Measurements from ENCODE around the gene ACTA1. TPM values are rescaled to one million over a fixed set of nuclear protein-coding genes. Genes with fewer than 3 reads are reported as not detected.
A peak's percentile ranks its signal among the peaks of the same experiment; 100 is the strongest.

Gene ACTA1
- total and polyA plus RNA-seq, 9 of the 15 experiments (the other 6 are each of a cell fraction or from before 2014, with no cell fraction given) = 0.07 to 0.36 TPM; not detected in 7

DNA sequence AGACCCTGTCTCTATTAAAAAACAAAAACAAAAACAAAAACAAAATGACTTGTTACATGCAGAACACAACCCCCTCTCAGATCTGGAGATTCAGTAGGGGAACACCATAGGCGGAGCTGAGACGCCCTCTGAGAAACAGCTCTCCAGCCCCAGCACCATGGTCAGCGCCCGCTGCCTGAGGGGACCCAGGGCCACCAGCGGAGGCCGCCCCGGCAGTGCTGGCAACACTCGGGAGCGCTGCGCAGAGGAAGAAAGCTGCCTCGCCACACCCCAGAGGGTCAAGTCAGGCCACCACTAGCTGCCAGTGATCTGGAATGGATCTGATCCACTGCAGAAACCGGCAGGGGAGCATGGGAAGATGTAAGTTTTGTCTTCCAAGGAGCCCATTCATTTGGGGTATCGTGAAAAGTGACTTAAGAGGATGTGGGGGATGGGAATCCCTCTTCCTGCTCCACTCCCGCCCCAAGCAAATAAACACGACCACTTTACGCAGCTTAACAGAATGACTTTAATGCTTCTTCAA lies 3.1 kb downstream of the ACTA1 start (continued):
- TF ChIP-seq CHD1 (IDR thresholded peaks at IDR 0.05; ENCODE audit: low read length) (no peak), CBFA2T3 (IDR thresholded peaks at IDR 0.05) (no peak), ZNF134 (CRISPR knock-in tag; conservative IDR thresholded peaks at IDR 0.05) (no peak), ATF7 (IDR thresholded peaks at IDR 0.05) (no peak), ZNF143 (CRISPR knock-in tag; IDR thresholded peaks at IDR 0.05) (no peak), KHSRP (IDR thresholded peaks at IDR 0.05) (no peak), RFX5 (IDR thresholded peaks at IDR 0.05; ENCODE audit: low read depth, low read length) (no peak), CC2D1A (IDR thresholded peaks at IDR 0.05) (no peak), FOXJ3 (CRISPR knock-in tag; IDR thresholded peaks at IDR 0.05) (no peak), PRPF4 (IDR thresholded peaks at IDR 0.05; ENCODE audit: insufficient read depth, low read depth, low read length, poor library complexity, severe bottlenecking) (no peak), ZNF24 (IDR thresholded peaks at IDR 0.05) (no peak), HMG20B (CRISPR knock-in tag; IDR thresholded peaks at IDR 0.05) (no peak), RB1 (IDR thresholded peaks at IDR 0.05; ENCODE audit: low read depth) (peak; percentile 52; the same call in 1 of the 2 replicates), EZH2 (IDR thresholded peaks at IDR 0.05; ENCODE audit: borderline replicate concordance, low read depth, low read length) (no peak), HDAC1 (IDR thresholded peaks at IDR 0.05) (peak in 1 of 2 experiments; percentile 47; a peak in 1 of 4 replicates)
- TF ChIP-seq, protein P1, sequence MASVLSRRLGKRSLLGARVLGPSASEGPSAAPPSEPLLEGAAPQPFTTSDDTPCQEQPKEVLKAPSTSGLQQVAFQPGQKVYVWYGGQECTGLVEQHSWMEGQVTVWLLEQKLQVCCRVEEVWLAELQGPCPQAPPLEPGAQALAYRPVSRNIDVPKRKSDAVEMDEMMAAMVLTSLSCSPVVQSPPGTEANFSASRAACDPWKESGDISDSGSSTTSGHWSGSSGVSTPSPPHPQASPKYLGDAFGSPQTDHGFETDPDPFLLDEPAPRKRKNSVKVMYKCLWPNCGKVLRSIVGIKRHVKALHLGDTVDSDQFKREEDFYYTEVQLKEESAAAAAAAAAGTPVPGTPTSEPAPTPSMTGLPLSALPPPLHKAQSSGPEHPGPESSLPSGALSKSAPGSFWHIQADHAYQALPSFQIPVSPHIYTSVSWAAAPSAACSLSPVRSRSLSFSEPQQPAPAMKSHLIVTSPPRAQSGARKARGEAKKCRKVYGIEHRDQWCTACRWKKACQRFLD (CRISPR knock-in tag; IDR thresholded peaks at IDR 0.05) = no peak
- TF ChIP-seq, protein P2, sequence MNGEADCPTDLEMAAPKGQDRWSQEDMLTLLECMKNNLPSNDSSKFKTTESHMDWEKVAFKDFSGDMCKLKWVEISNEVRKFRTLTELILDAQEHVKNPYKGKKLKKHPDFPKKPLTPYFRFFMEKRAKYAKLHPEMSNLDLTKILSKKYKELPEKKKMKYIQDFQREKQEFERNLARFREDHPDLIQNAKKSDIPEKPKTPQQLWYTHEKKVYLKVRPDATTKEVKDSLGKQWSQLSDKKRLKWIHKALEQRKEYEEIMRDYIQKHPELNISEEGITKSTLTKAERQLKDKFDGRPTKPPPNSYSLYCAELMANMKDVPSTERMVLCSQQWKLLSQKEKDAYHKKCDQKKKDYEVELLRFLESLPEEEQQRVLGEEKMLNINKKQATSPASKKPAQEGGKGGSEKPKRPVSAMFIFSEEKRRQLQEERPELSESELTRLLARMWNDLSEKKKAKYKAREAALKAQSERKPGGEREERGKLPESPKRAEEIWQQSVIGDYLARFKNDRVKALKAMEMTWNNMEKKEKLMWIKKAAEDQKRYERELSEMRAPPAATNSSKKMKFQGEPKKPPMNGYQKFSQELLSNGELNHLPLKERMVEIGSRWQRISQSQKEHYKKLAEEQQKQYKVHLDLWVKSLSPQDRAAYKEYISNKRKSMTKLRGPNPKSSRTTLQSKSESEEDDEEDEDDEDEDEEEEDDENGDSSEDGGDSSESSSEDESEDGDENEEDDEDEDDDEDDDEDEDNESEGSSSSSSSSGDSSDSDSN (IDR thresholded peaks at IDR 0.05; ENCODE audit: borderline replicate concordance in 1 of 2, low read depth in 2 of 2, low read length in 2 of 2) = 0 out of 4 replicates have a peak, but pooled peaks of 1 of the 2 experiments have one; percentile 30
- TF ChIP-seq, protein P3, sequence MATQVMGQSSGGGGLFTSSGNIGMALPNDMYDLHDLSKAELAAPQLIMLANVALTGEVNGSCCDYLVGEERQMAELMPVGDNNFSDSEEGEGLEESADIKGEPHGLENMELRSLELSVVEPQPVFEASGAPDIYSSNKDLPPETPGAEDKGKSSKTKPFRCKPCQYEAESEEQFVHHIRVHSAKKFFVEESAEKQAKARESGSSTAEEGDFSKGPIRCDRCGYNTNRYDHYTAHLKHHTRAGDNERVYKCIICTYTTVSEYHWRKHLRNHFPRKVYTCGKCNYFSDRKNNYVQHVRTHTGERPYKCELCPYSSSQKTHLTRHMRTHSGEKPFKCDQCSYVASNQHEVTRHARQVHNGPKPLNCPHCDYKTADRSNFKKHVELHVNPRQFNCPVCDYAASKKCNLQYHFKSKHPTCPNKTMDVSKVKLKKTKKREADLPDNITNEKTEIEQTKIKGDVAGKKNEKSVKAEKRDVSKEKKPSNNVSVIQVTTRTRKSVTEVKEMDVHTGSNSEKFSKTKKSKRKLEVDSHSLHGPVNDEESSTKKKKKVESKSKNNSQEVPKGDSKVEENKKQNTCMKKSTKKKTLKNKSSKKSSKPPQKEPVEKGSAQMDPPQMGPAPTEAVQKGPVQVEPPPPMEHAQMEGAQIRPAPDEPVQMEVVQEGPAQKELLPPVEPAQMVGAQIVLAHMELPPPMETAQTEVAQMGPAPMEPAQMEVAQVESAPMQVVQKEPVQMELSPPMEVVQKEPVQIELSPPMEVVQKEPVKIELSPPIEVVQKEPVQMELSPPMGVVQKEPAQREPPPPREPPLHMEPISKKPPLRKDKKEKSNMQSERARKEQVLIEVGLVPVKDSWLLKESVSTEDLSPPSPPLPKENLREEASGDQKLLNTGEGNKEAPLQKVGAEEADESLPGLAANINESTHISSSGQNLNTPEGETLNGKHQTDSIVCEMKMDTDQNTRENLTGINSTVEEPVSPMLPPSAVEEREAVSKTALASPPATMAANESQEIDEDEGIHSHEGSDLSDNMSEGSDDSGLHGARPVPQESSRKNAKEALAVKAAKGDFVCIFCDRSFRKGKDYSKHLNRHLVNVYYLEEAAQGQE (IDR thresholded peaks at IDR 0.05; ENCODE audit: borderline replicate concordance) = peak; percentile 99
- TF ChIP-seq, protein P3 (CRISPR knock-in tag; IDR thresholded peaks at IDR 0.05; ENCODE audit: low read depth) = peak; percentile 98

Data from K562 (cell line).